HEK293 (cell line): ENCODE measurements around the gene ACOT7.

ENCODE experiments used
- ATF2 ChIP-seq: fragments of 450-650 bp; formaldehyde crosslinking; IDR thresholded peaks from 2 replicates; pipeline ENCODE4 v1.5.1; 2016; ENCODE audit warnings: missing biosample characterization, missing genetic modification characterization, low read depth
- GLI2 ChIP-seq: fragments of 450-650 bp; formaldehyde crosslinking; IDR thresholded peaks from 2 replicates; pipeline ENCODE4; 2017; ENCODE audit warnings: missing biosample characterization, missing genetic modification characterization, low read depth, borderline replicate concordance
- YY1 ChIP-seq: fragments of 450-650 bp; formaldehyde crosslinking; IDR thresholded peaks from 2 replicates; pipeline ENCODE4 v1.5.1; 2018; ENCODE audit warnings: missing biosample characterization, missing genetic modification characterization
- ZBTB8A ChIP-seq: fragments of 450-650 bp; formaldehyde crosslinking; IDR thresholded peaks from 2 replicates; pipeline ENCODE4 v1.5.1; 2016; ENCODE audit warnings: missing biosample characterization, missing genetic modification characterization
- ZNF133 ChIP-seq: fragments of 450-650 bp; formaldehyde crosslinking; IDR thresholded peaks from 2 replicates; pipeline ENCODE4 v1.5.1; 2016; ENCODE audit warnings: missing biosample characterization, missing genetic modification characterization
- ZNF660 ChIP-seq: fragments of 450-650 bp; IDR thresholded peaks from 2 replicates; pipeline ENCODE4 v1.5.1; 2018; ENCODE audit warnings: missing biosample characterization, mild to moderate bottlenecking, missing genetic modification characterization
- ZNF76 ChIP-seq: fragments of 450-650 bp; formaldehyde crosslinking; IDR thresholded peaks from 2 replicates; pipeline ENCODE4; 2016; ENCODE audit warnings: low read depth, missing biosample characterization, missing genetic modification characterization, borderline replicate concordance
- ZSCAN4 ChIP-seq: fragments of 450-650 bp; formaldehyde crosslinking; IDR thresholded peaks from 2 replicates; pipeline ENCODE4 v1.5.1; 2017; ENCODE audit warnings: missing biosample characterization, missing genetic modification characterization
- TF ChIP-seq, protein P1 (sequence below): fragments of 450-650 bp; formaldehyde crosslinking; IDR thresholded peaks from 2 replicates; pipeline ENCODE4 v1.5.1; 2016; ENCODE audit warnings: missing biosample characterization, missing genetic modification characterization
- TF ChIP-seq, protein P2 (sequence below): fragments of 450-650 bp; formaldehyde crosslinking; IDR thresholded peaks from 2 replicates; pipeline ENCODE4; 2016; ENCODE audit warnings: missing biosample characterization, missing genetic modification characterization

DNA sequence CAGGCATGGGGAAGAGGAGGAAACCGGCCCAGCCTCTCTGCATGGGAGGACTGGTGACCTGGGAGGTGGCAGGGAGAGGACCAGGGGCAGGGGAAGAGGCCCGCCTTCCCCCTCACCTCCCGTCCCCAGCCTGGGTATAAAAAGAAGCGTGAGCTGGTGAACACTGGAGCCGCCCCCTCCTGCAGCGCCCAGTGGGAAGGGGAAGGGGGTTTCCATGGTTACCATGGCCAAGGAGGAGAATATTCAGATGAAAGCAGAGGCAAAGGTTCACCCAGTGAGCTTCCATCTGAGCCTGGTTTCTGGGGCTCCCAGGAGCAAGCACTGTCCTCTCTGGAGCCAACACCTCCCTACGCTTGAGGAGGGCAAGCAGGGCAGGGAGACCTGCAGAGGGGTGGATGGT, 54.9 kb downstream of the ACOT7 start:
- no peak for TF ChIP-seq GLI2 (tag by site-specific recombination)
- TF ChIP-seq ZNF133, result no peak
- TF ChIP-seq ZNF76 (tag by site-specific recombination), result no peak
- TF ChIP-seq, protein P1, sequence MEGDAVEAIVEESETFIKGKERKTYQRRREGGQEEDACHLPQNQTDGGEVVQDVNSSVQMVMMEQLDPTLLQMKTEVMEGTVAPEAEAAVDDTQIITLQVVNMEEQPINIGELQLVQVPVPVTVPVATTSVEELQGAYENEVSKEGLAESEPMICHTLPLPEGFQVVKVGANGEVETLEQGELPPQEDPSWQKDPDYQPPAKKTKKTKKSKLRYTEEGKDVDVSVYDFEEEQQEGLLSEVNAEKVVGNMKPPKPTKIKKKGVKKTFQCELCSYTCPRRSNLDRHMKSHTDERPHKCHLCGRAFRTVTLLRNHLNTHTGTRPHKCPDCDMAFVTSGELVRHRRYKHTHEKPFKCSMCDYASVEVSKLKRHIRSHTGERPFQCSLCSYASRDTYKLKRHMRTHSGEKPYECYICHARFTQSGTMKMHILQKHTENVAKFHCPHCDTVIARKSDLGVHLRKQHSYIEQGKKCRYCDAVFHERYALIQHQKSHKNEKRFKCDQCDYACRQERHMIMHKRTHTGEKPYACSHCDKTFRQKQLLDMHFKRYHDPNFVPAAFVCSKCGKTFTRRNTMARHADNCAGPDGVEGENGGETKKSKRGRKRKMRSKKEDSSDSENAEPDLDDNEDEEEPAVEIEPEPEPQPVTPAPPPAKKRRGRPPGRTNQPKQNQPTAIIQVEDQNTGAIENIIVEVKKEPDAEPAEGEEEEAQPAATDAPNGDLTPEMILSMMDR (tag by site-specific recombination), result no peak
- TF ChIP-seq ZBTB8A (tag by site-specific recombination), result no peak
- TF ChIP-seq YY1, result no peak
- TF ChIP-seq ZSCAN4 (tag by site-specific recombination), result no peak
- TF ChIP-seq, protein P2, sequence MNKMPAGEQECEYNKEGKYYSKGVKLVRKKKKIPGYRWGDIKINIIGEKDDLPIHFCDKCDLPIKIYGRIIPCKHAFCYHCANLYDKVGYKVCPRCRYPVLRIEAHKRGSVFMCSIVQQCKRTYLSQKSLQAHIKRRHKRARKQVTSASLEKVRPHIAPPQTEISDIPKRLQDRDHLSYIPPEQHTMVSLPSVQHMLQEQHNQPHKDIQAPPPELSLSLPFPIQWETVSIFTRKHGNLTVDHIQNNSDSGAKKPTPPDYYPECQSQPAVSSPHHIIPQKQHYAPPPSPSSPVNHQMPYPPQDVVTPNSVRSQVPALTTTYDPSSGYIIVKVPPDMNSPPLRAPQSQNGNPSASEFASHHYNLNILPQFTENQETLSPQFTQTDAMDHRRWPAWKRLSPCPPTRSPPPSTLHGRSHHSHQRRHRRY (tag by site-specific recombination), result no peak
- TF ChIP-seq ZNF660 (tag by site-specific recombination), result no peak
- TF ChIP-seq ATF2 (tag by site-specific recombination), result no peak
